Epithelial cell of proximal tubule (primary cell): ENCODE measurements around the gene EHD3. TPM values are rescaled to one million over a fixed set of nuclear protein-coding genes. Genes with fewer than 3 reads are reported as not detected.
A peak's percentile ranks its signal among the peaks of the same experiment; 100 is the strongest.

Source experiments
- DNase-seq: peaks from one replicate; pipeline ENCODE4 v3.0.0-alpha.2; 2011; ENCODE audit warnings: low read depth
- H3K4me3 ChIP-seq: 2 replicates; pipeline ENCODE4 v1.5.1; 2011; ENCODE audit warnings: low read depth, mild to moderate bottlenecking, low read length
- CTCF ChIP-seq: conservative IDR thresholded peaks from 2 replicates; pipeline ENCODE4 v1.5.1; 2012; ENCODE audit warnings: low read depth, mild to moderate bottlenecking, low read length
- total RNA-seq: library from RNA; depleted of rRNA; stranded (reverse); fragments of >200 nt; gene quantifications from 2 replicates; pipeline ENCODE4 v1.2.3, GENCODE V29; 2015

The EHD3 gene
- total RNA-seq, 1 donor from 2014 or later = 4.6 TPM

DNA sequence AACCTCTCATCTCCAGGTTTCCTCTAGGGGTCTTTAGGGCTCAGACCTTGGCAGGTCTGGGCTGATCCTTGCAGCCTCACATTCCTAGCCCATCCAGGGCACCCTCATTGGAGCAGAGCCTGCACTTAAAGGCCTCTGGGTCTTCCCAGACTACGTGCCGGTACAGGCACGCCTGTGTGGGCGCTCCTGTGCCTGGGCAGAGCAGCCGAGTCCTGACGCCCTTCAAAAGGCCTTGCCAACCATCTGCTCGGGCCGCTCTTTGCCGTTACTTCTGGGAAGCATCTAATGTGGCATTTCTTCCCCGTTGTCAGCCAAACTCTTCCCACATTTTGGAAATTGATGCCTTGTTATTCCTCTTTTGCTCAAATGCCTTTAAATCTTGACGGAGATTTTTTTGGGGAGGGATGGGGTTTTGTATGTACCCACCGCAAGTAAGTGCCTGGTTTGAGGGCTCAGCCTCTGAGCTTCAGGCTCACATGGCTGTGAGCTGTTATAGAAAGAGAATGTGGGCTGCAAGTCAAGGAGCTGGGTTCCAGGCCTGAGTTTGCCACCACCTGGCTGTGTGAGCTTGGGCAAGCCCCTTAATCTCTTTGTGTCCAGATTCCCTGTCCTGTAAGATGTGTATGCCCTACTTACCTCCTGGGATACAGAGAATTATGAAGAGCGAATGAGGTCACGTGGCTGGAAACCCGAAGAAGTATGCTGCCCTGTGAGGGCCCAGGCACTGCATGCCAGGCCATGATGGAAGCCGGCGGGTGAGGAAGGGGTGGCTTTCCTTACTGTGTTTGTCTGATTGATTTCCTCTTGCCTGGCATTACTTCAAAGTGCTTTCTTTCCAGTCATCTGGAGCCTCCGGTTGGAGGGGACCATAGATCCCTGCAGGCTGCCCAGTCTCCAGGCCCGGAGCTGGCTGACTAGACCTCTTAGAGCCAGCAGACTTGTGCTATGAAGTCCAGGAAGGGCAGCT lies 20.6 kb downstream of the EHD3 start:
- TF ChIP-seq CTCF = no peak
- H3K4me3 ChIP-seq = no peak overlapping the region
- DNase-seq = no peak

DNA sequence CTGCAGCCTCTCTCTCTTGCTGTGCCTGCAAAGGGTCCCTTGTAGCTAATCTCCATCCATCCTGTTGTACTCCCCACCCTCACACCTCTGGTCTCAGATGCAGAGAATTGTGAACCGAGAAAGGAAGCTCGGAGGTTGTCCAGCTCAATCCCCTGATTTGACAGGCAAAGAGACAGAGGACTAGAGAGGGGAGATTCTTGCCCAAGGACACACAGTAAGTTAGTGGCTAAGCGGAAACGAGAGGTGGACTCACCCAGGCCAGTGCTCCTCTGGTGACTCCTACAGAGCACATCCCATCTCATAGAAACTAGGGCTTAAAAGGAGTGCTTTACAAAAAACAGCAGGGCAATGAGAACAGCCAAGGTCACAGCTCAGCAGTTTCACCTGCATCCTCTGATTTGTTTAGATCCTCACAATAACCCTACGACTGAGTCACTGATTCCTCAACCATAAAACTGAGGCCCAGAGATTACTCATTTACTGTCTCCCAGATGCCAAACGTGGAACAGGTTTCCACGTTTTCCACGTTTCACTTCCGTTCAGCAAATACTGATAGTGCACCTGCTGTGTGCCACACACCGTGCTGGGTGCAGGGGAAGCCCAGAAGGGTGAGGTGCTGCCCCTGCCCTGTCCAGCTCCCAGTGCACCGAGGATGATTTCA lies 22.1 kb downstream of the EHD3 start:
- DNase-seq = peak; percentile 82

DNA sequence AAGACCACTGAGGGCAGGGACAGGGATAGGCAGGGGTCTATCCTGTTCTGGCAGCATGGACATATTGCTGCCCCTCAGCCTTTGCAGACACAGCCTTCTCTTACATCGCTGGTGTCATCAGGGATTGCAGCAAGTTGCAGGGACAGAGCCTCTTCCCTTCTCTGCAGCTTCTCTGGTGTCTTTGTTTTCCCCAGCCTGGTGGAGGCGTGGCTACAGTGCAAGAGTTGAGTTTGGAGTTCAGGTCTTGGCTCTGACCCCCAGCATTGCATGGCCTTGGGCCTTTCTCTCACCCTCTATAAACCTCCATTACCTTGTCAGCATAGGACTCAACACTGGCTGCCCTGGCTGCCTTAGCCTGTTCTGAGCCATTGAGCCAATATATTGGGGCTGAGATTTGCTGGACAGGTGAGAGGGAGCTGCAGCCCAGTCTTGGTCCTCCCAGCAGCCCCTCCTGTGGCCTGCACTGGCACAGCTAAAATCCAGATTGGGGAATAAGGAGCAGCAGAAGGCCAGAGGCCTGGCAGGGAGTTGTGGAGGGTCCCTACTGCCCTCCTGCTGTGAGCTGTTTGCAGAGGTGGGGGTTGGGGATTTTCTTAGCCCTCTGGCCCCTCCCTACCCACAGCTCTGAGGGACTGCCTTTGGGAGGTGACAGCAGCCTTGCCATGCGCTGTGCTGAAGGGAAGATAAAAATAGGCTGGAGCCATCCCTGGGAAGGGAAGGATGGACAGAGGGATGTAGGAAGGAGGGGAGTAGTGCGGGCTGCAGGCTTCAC lies 22.8 kb downstream of the EHD3 start:
- no peak for DNase-seq
- no peak for TF ChIP-seq CTCF
- no peak overlapping the region for H3K4me3 ChIP-seq

More for the DNA sequence above, 22.1 kb downstream of the EHD3 start:
- no peak overlapping the region for H3K4me3 ChIP-seq
- no peak for TF ChIP-seq CTCF

DNA sequence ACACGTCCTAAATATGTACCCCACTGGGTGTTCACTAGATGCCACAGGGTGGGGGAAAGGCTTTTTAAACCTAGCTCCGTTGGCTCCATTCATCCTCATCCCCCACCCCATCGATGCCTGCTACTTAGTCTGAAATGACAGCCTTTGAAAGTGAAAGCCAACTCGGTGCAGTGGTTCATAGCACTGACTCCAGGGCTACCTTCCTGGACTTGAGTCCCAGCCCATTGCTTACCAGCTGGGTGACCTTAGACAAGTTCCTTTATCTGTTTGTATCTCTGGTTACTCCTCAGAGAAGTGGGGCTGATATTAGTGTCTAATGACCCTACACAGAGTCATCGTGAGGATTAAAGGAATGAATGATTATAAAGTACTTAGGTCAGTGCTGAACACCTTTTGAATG lies 24.4 kb downstream of the EHD3 start:
- TF ChIP-seq CTCF = no peak
- no peak for DNase-seq
- no peak overlapping the region for H3K4me3 ChIP-seq

GRCh38 chr2:31259075-31259474 lies 25.1 kb downstream of the EHD3 start:
- no peak for DNase-seq
- H3K4me3 ChIP-seq = no peak overlapping the region
- no peak for TF ChIP-seq CTCF

GRCh38 chr2:31260870-31261269 lies 26.9 kb downstream of the EHD3 start:
- no peak for DNase-seq
- no peak overlapping the region for H3K4me3 ChIP-seq
- TF ChIP-seq CTCF = no peak
